HCT116 (cell line): ENCODE data around the gene MUC20. TPM values are rescaled to one million over a fixed set of nuclear protein-coding genes. Genes with fewer than 3 reads are reported as not detected.

Experiments
- ATAC-seq: fragments of 200-7000 bp; cut with Tn5 transposase; 2 replicates; pipeline ENCODE4 v1.9.1; 2020; ENCODE audit warnings: mild to moderate bottlenecking, moderate library complexity
- BruUV-seq: library from RNA; stranded (reverse); fragments of 400-500 nt; replicated peaks from 2 replicates; lab custom pipeline; 2021; lab: Mats Ljungman, UMichigan
- CTCF ChIA-PET: fragments of 300-600 bp; sonication (Branson Sonifier 250); formaldehyde crosslinking; loops from one replicate; lab custom pipeline; 2021; ENCODE audit warnings: antibody characterized with exemption; lab: Charles Lee
- POLR2A ChIA-PET: fragments of 300-600, 350-600 bp; sonication (Branson Sonifier 250); formaldehyde crosslinking; loops from one replicate; lab custom pipeline; 2021; ENCODE audit warnings: antibody characterized with exemption; lab: Charles Lee
- RAD21 ChIA-PET, 2 experiments: fragments of 300-600 bp; sonication (Branson Sonifier 250); formaldehyde crosslinking; loops; one replicate each; lab custom pipeline; 2023; ENCODE audit warnings: low total read pairs in 2 of 2; ENCODE audit not compliant: uncharacterized antibody in 2 of 2, unreplicated experiment in 2 of 2, low non-redundant PET in 1 of 2; lab: Charles Lee
- DNase-seq: peaks from one replicate; pipeline ENCODE4 v3.0.0-alpha.2; 2010; ENCODE audit warnings: low read depth, low spot score
- H2AFZ ChIP-seq: fragments of 200-600 bp; shearing (Covaris generic), sonication (generic); 2 replicates; pipeline ENCODE4 v1.6.1; 2017; ENCODE audit warnings: low read depth, mixed run types, mixed read lengths, antibody characterized with exemption, low read length; ENCODE audit not compliant: poor library complexity, severe bottlenecking
- H3K27ac ChIP-seq: 2 replicates; pipeline ENCODE4 v1.5.1; 2012; ENCODE audit warnings: low read depth, low read length
- H3K27me3 ChIP-seq: fragments of 200-600 bp; sonication (generic); 2 replicates; pipeline ENCODE4 v1.6.1; 2016; ENCODE audit warnings: mixed run types, low read length, mixed read lengths; ENCODE audit not compliant: insufficient read depth
- H3K36me3 ChIP-seq, 2 experiments: fragments of 200-500 bp in 1 of 2; fragments of 200-600 bp in 1 of 2; sonication (Bioruptor generic) in 1 of 2; sonication (generic) in 1 of 2; 2 replicates each; pipeline versions ENCODE4 v1.5.1 to v1.6.1; 2014 to 2016; ENCODE audit warnings: low read length in 2 of 2, inconsistent platforms in 1 of 2, mixed read lengths in 1 of 2, mixed run types in 1 of 2; ENCODE audit not compliant: insufficient read depth in 2 of 2, control insufficient read depth in 1 of 2
- H3K4me1 ChIP-seq, 2 experiments: fragments of 200-600 bp in 1 of 2; sonication (generic) in 1 of 2; 2 replicates each; pipeline versions ENCODE4 v1.5.1 to v1.6.1; 2012 to 2017; ENCODE audit warnings: low read length in 2 of 2, inconsistent platforms in 1 of 2, mild to moderate bottlenecking in 1 of 2, mixed read lengths in 1 of 2, mixed run types in 1 of 2, moderate library complexity in 1 of 2; ENCODE audit not compliant: insufficient read depth in 2 of 2, control insufficient read depth in 1 of 2
- H3K4me2 ChIP-seq: fragments of 200-600 bp; sonication (generic); 2 replicates; pipeline ENCODE4 v1.6.1; 2017; ENCODE audit warnings: mixed run types, low read length, mixed read lengths
- H3K4me3 ChIP-seq, 2 experiments: fragments of 200-600 bp in 1 of 2; sonication (generic) in 1 of 2; replicated peaks in 1 of 2; 2 replicates each; pipeline ENCODE4 v1.5.1; 2011 to 2016; ENCODE audit warnings: low read length in 2 of 2, control low read depth in 1 of 2, low read depth in 1 of 2, mild to moderate bottlenecking in 1 of 2, mixed read lengths in 1 of 2, mixed run types in 1 of 2
- H3K79me2 ChIP-seq: fragments of 200-600 bp; sonication (generic); 2 replicates; pipeline ENCODE4 v1.6.1; 2017; ENCODE audit warnings: mild to moderate bottlenecking, mixed run types, low read length, moderate library complexity, mixed read lengths; ENCODE audit not compliant: insufficient read depth
- H3K9ac ChIP-seq: fragments of 200-600 bp; sonication (generic); 2 replicates; pipeline ENCODE4 v1.6.1; 2016; ENCODE audit warnings: low read length, mixed read lengths
- H3K9me2 ChIP-seq: fragments of 200-600 bp; sonication (generic), shearing (Covaris generic); 2 replicates; pipeline ENCODE4 v1.6.1; 2017; ENCODE audit warnings: mixed run types, mild to moderate bottlenecking, moderate library complexity; ENCODE audit not compliant: insufficient read depth
- H3K9me3 ChIP-seq, 2 experiments: fragments of 200-500 bp in 1 of 2; fragments of 200-600 bp in 1 of 2; sonication (Bioruptor generic) in 1 of 2; sonication (generic) in 1 of 2; 2 replicates each; pipeline ENCODE4 v1.6.1; 2014 to 2017; ENCODE audit warnings: low read length in 2 of 2, mixed read lengths in 2 of 2, inconsistent platforms in 1 of 2, low read depth in 1 of 2, mild to moderate bottlenecking in 1 of 2, mixed run types in 1 of 2, moderate library complexity in 1 of 2; ENCODE audit not compliant: control insufficient read depth in 1 of 2, insufficient read depth in 1 of 2
- H4K20me1 ChIP-seq: fragments of 200-600 bp; sonication (generic), shearing (Covaris generic); 2 replicates; pipeline ENCODE4 v1.6.1; 2017; ENCODE audit warnings: mixed run types, mild to moderate bottlenecking, moderate library complexity; ENCODE audit not compliant: insufficient read depth
- ATF3 ChIP-seq: IDR thresholded peaks from 2 replicates; pipeline ENCODE4 v1.6.1; 2012
- CBX3 ChIP-seq: IDR thresholded peaks from 2 replicates; pipeline ENCODE4 v1.6.1; 2012; ENCODE audit warnings: low read depth
- CEBPB ChIP-seq: IDR thresholded peaks from 2 replicates; pipeline ENCODE4 v1.6.1; 2012; ENCODE audit warnings: low read depth
- CTCF ChIP-seq, 3 experiments: fragments of 200-600 bp in 1 of 3; sonication (generic) in 1 of 3; IDR thresholded peaks in 2 of 3; conservative IDR thresholded peaks in 1 of 3; 2 replicates each; pipeline ENCODE4 v1.5.1; 2012 to 2017; ENCODE audit warnings: low read depth in 2 of 3, low read length in 2 of 3, antibody characterized with exemption in 1 of 3, borderline replicate concordance in 1 of 3, control low read depth in 1 of 3, mild to moderate bottlenecking in 1 of 3, mixed read lengths in 1 of 3, mixed run types in 1 of 3, moderate library complexity in 1 of 3; ENCODE audit not compliant: insufficient read depth in 1 of 3
- ELF1 ChIP-seq: IDR thresholded peaks from 2 replicates; pipeline ENCODE4 v1.6.1; 2012; ENCODE audit warnings: low read depth, borderline replicate concordance
- EZH2phosphoT487 ChIP-seq: fragments of 200-600 bp; IDR thresholded peaks from 2 replicates; pipeline ENCODE4 v1.6.1; 2018; ENCODE audit warnings: antibody characterized with exemption, borderline replicate concordance
- POLR2AphosphoS5 ChIP-seq: IDR thresholded peaks from 2 replicates; pipeline ENCODE4 v1.6.1; 2011; ENCODE audit warnings: mild to moderate bottlenecking, low read depth, low read length, moderate library complexity
- intact Hi-C: fragments of 100-400 bp; cut with micrococcal nuclease; formaldehyde crosslinking; loops from 2 replicates; pipeline ENCODE4 v1.10.0; 2022
- total RNA-seq: library from RNA; stranded (reverse); gene quantifications from one replicate; pipeline ENCODE4 v1.2.1, GENCODE V29; 2021; ENCODE audit not compliant: unreplicated experiment

MUC20 gene
- total RNA-seq, 1 experiment from 2014 or later = 2.4 TPM

- TF ChIP-seq CBX3 = no peak
- TF ChIP-seq CTCF (IDR thresholded peaks at IDR 0.05 in 2 of 3, conservative IDR thresholded peaks at IDR 0.05 in 1 of 3; ENCODE audit: borderline replicate concordance in 1 of 3, insufficient read depth in 1 of 3, low read depth in 2 of 3, low read length in 2 of 3) = no peak
- no peak for TF ChIP-seq EZH2phosphoT487
- TF ChIP-seq ELF1 = no peak
- TF ChIP-seq CEBPB = no peak
- no peak for TF ChIP-seq ATF3
- no peak for TF ChIP-seq POLR2AphosphoS5
- ChIA-PET RAD21 (no interaction called here), POLR2A (no interaction called here), CTCF (no interaction called here)
- no peaks in the 10 kb centered on the region for H3K79me2 ChIP-seq
- no peaks in the 10 kb centered on the region for H3K27me3 ChIP-seq
- H3K36me3 ChIP-seq = peaks cover 0 to 7% of the 10 kb centered on the region in 2 experiments; a peak in 2 of 4 replicates
- intact Hi-C loops = no loop called here
- H3K4me1 ChIP-seq = peaks cover 0 to 17% of the 10 kb centered on the region in 2 experiments; a peak in 2 of 4 replicates
- H3K4me3 ChIP-seq = no peak overlapping the region
- no peak for ATAC-seq
- no peak for DNase-seq
- H3K27ac ChIP-seq = no peak overlapping the region
- no TSS peak for BruUV-seq
- H3K4me2 ChIP-seq = no peak overlapping the region
- no peaks in the 10 kb centered on the region for H3K9me3 ChIP-seq
- H3K9ac ChIP-seq = no peak overlapping the region
- H2AFZ ChIP-seq = no peak overlapping the region
- no peaks in the 10 kb centered on the region for H3K9me2 ChIP-seq
- H4K20me1 ChIP-seq = no peaks in the 10 kb centered on the region
These were observed 24.0 kb upstream of the MUC20 start for GRCh38 chr3:195696632-195697278.
